ENCODE measurements around the gene PTPRN2.

PTPRN2 gene

GRCh38 chr7:157544980-157545680 lies 1042.5 kb downstream of the PTPRN2 start:
- DNase-seq (ENCODE audit: low read depth in 2 of 2): no peak

- no peak for DNase-seq (ENCODE audit: low read depth in 2 of 2)
These were observed 1043.4 kb downstream of the PTPRN2 start for GRCh38 chr7:157544226-157544625.

GRCh38 chr7:157543791-157544190 lies 1043.8 kb downstream of the PTPRN2 start:
- no peak for DNase-seq (ENCODE audit: low read depth in 2 of 2)

GRCh38 chr7:157543276-157543675 lies 1044.3 kb downstream of the PTPRN2 start:
- no peak for DNase-seq (ENCODE audit: low read depth in 2 of 2)

GRCh38 chr7:157542068-157543021 lies 1045.3 kb downstream of the PTPRN2 start:
- no peak for DNase-seq (ENCODE audit: low read depth in 2 of 2)

- no peak for DNase-seq (ENCODE audit: low read depth in 2 of 2)
These were observed 1046.1 kb downstream of the PTPRN2 start for GRCh38 chr7:157541295-157542067.

GRCh38 chr7:157540606-157541294 lies 1046.9 kb downstream of the PTPRN2 start:
- DNase-seq (ENCODE audit: low read depth in 2 of 2): no peak

GRCh38 chr7:157540020-157540419 lies 1047.6 kb downstream of the PTPRN2 start:
- DNase-seq (ENCODE audit: low read depth in 2 of 2): no peak

GRCh38 chr7:157539521-157539920 lies 1048.1 kb downstream of the PTPRN2 start:
- DNase-seq (ENCODE audit: low read depth in 2 of 2): no peak

GRCh38 chr7:157538735-157539134 lies 1048.9 kb downstream of the PTPRN2 start:
- DNase-seq (ENCODE audit: low read depth in 2 of 2): no peak

- no peak for DNase-seq (ENCODE audit: low read depth in 2 of 2)
These were observed 1049.3 kb downstream of the PTPRN2 start for GRCh38 chr7:157538321-157538720.

GRCh38 chr7:157537056-157537455 lies 1050.6 kb downstream of the PTPRN2 start:
- DNase-seq (ENCODE audit: low read depth in 2 of 2): no peak

- no peak for DNase-seq (ENCODE audit: low read depth in 2 of 2)
These were observed 1055.6 kb downstream of the PTPRN2 start for GRCh38 chr7:157532068-157532467.

- DNase-seq (ENCODE audit: low read depth in 2 of 2): no peak
These were observed 1057.7 kb downstream of the PTPRN2 start for GRCh38 chr7:157529768-157530560.

GRCh38 chr7:157528785-157529341 lies 1058.8 kb downstream of the PTPRN2 start:
- DNase-seq (ENCODE audit: low read depth in 2 of 2): no peak

- no peak for DNase-seq (ENCODE audit: low read depth in 2 of 2)
These were observed 1059.9 kb downstream of the PTPRN2 start for GRCh38 chr7:157527686-157528085.

- DNase-seq (ENCODE audit: low read depth in 2 of 2): no peak
These were observed 1060.5 kb downstream of the PTPRN2 start for GRCh38 chr7:157526913-157527634.

- DNase-seq (ENCODE audit: low read depth in 2 of 2): no peak
These were observed 1061.4 kb downstream of the PTPRN2 start for GRCh38 chr7:157526005-157526912.

- no peak for DNase-seq (ENCODE audit: low read depth in 2 of 2)
These were observed 1062.1 kb downstream of the PTPRN2 start for GRCh38 chr7:157525491-157525915.
